ENCODE measurements around the gene TNFAIP8L3.
"Not testable (repeated sequence)": the region's sequence is repeated elsewhere in the genome, so short reads cannot be mapped to it uniquely, and the experiment has no call there.

TNFAIP8L3 gene

DNA sequence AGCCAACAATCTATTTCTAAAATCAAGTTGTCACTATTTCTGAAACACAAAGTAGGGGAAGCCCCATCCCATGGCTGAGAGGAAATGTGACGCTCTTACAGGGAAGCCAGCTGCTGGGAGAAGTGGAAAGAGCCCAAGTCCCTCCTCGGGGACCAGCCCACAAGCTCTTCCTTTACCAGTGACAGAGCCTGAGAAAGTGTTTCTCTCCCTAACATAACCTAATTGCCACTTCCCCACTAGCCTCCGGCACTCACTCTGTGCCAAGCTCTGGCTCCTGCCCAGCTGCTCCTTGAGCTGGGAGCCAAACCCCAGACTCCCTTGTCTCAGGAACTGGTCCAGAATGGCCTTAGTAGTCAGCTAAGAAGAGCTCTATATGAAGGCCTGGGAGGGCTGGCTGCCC is 42.9 kb downstream of the TNFAIP8L3 start:
- no peak for FAIRE-seq

DNA sequence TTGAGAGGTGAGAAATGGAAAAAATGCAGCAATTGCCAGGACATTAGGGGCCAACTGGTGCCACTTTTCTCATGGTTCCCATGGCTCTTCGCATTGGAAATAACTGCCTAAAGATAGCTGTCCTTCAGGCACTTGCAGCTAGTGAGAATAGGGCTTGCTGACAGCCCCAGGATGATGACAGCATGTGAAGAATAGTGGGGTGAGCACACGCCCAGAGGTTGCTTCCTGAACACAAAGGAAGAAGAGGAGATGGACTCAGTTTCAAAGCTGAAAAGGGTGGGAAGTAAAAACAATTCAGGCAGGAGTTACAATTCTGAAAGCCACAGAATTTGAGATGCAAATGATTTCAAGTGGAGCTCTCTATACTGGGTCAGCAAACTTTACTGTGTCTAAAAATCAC is 45.6 kb downstream of the TNFAIP8L3 start:
- FAIRE-seq, result no peak

DNA sequence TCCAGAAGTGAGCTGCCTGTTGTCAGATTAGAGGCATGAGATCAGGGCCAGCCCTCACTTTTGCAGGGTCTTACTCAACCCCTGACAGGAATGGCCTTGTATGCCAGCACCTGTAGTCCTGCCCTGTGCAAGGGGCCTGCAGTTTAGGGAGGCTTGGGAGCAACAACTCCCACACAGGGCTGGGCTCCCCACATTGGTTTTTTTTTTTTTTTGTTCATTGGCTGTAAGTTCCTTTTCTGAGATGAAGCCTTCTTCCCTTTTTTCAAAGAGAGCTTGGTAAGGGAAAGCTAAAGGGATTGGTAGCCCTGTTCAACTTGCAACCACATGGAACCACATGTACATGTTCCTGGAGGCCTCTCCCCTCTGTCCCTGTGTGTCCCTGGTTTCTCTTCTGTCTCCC is 46.4 kb downstream of the TNFAIP8L3 start:
- no peak for FAIRE-seq

DNA sequence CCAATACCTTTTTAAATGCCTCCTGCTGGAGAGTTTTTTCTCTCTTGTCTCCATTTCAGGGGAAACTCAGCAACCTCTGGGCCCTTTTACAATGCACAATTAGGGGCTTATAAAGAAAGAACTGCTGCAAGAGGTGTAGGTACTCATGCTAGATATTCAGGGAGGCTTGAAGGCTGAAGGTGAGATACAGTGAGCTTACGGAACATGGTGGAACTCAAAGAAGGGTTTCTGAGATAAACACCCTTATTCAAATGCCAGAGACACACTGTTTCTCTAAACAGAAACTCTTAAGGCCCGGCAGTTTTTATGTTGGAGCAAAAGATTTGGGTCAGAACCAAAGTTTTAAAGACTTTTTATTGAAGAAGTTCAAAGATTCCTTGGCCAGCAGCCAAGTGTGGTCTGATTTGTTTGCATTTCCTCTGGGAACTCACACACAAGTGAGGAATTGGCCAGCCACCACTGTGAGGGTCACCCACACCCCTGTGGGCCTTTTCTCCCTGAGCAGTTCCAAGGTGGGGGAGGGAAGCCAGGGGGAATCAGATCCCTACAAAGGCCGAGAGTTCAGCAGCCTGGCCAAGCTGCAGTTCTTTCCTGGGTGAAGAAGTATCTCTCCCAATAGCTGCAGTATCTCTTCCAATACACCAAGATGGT is 47.8 kb downstream of the TNFAIP8L3 start:
- no peak for FAIRE-seq

DNA sequence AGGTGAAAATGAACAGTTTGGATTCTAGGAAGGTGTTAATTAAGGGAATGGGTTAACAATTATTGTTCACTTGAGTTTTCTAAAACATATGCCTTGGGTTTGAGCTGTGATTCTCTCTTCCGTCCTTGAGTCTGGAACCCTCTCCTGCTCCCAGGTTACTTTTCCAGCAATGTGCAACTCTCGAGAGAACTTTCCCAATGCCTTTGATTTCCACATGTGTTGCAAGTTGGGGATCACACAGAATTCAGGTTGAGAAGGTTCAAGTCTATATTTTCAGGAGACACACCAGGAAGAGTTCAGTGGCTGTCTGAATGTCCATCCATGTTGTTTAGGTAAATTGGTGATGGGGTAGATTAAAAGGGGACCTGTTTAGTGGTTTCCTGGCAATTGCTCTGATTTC is 48.7 kb downstream of the TNFAIP8L3 start:
- FAIRE-seq, result no peak

DNA sequence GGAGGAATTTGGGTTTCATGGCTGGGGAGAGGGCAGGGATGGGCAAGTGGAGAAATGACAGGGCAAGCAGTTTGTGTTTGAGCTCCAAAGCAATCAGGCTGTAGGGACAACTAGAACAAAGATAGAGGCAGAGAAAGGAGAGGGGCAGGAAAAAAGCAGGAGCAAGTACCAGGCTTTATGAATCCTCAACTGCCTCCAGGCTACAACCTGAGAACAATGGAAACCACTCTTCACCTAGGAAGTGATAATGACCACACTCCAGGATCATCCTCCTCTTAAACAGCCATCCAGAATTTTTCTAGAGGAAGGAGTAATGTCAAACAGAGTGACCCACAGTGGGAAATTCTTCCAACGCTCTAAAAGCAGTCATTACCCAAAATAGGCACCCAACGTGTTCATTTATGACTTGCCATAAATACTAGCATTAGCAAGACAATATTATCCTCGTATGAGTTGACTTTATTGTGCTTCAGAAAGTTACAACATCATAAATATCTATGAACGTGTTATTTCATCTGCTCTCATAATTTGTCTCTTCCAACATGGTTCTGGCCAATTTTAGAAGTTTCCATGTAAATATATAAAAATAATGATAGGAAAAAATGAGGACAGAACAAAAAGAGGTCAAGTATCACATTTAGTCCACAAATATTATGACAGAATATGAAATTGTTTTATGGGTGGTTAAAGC is 50.5 kb downstream of the TNFAIP8L3 start:
- FAIRE-seq, result no peak

DNA sequence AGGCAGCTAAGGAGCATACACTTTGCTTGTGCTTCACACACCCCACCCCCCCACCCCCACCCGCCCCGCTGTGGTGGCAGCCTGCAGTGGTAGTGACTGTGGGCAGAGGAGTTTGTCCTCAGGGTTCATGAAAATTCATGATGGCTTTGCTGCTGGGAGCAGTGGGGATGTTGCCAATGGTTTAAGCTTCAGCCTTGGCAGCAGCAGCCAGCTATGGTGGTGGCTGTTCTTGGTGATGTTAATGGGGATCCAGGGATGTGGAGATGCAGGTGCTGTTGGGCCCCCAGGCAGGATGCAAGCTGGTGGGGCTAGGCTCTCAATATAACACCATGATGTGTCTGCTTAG is 55.8 kb downstream of the TNFAIP8L3 start:
- no peak for FAIRE-seq

DNA sequence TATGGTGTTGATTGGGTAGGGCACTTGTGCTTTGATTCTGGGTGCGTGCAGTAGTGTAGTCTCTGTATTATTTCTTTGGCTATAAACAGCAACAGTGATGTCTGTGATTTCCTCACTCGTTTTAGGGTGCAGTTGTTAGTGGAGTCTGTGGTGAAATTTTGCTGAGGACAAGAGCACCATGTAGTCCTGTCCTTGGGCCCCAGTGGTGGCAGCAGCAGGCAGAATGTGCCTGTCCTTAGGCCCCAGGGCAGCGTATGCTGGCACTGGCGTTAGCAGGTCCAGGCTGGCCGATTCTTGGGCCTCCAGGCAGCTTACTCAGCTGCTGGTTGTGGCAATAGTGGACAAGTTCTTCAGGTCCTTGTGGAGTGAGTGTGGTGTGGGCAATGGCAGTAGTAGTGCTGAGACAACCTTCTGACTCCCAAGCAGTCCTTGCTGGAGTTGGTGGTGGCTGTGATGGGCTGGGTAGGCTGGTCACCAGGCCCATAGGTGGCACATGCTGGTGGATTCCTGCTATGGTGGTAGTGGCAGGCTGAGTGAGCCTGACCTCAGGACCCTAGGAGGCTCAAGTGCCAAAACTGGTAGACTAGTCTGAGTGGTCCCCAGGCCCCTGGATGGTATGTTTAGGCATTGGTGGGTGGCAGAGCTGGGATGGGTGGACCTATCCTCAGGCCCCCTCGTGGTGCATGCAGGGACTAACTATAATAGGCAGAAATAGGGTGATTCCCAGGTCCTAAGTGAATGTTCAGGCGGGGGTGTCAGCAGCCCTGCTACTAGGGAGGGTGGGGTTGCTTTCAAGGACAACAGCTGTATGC is 56.3 kb downstream of the TNFAIP8L3 start:
- no peak for FAIRE-seq

DNA sequence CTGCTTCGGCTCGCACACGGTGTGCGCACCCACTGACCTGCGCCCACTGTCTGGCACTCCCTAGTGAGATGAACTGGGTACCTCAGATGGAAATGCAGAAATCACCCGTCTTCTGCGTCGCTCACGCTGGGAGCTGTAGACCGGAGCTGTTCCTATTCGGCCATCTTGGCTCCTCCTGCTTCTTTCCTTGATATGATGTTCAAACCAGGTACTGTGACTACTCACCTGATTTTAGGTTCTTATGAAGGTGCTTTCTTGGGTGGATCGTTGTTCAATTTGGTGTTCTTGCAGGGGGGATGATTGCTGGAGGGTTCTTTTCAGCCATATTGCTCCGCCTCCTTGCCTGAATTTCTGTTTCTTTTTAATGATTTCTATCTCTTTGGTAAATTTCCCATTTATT is 57.2 kb downstream of the TNFAIP8L3 start:
- FAIRE-seq, result not testable (repeated sequence)

DNA sequence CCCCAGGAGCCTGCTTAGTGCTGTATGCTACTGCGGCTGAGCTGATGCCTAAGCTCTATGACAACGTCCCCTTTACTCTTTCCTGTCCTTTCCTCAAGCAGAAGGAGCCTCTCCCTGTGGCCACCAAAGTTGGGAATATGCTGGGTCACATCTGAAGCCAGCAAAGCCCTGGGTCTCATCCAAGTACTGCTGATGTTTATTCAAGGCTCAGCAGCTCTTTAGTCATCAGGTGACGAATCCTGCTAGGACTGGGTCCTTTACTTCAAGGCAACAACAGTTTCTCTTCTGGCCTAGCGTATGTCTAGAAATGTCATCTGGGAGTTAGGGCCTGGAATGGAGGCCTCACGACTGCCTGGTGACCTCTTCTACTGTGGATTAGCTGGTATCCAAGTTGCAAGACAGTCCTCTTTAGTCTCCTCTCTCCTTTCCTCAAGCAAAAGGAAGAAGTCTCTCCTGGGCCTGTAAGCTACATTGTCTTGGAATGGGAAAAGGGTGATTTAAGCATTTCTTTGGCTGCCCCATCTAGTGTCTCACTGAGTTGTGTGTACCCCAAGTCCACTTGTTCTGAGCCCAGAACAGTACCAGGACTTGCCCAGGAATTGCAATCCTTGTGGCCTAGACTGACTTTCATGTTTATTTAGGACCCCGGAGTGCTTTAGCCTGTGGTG is 63.9 kb downstream of the TNFAIP8L3 start:
- FAIRE-seq, result no peak

DNA sequence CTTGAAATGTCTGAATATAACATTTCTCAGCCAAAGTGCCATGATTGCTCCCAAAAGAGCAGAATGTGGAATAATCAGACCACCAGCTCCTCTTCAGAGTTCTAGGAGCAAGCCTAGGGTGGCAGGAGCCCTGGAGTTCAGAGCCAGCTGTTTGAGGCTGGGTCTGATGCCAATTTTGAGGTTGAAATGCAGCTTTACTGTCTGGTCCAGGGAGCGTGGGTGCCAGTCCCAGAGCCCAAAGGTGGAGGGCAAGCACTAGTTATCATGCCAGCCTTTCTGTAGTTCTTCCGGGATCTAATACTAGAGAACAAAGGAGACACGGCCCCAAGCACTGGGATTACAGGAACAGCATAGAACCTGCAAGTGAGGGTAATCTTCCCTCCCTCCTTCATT is 69.3 kb downstream of the TNFAIP8L3 start:
- no peak for FAIRE-seq

DNA sequence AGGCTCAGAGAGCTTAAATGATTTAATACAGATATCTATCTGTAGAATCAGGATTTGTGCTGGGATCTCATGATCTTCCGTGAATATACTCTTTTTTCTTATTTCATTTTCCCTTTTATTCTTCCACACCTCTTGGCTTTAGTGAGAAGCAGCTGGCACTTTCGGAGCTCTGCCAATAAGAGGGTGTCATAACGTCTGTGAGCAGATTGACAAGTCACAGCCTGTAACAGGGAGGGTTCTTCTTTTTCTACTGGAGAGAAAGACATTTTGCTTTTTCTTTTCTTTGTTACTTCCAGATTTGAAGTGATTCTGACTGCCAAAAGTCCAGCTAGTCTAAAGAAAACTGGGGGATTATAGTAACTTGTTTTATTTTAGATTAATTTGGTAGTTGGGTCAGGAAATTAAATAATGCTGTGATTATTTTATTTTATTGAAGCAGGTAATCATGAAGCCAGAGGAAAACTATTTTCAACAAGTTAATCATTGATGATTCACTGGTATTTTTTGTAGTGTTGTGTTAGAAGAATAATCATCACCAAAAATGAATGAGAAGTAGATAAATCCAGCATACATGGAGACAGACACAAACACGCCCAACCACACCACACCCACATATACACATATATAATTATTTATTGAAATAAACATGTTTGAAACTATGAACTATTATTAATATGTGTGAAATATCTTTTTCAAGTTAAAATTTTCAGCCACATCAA is 69.8 kb downstream of the TNFAIP8L3 start:
- FAIRE-seq, result no peak

DNA sequence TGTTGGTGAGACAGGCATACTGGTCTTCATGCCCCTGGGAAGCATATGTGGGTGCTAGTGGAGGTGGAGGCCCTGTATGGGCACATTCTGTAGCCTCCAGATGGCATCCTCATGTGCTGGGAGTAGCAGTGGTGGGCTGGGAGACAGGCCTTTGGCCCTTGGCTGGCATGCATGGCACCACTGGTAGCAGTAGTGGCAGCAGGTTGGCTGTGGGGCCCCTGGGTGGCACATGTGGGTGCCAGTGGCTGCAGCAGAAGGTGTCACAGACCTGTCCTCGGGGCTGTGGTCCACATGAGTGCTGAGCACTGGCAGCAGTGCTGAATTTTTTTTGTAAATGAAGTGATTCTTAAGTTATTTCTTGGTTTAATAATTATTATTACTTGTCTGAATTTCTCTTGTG is 71.2 kb downstream of the TNFAIP8L3 start:
- FAIRE-seq, result no peak

DNA sequence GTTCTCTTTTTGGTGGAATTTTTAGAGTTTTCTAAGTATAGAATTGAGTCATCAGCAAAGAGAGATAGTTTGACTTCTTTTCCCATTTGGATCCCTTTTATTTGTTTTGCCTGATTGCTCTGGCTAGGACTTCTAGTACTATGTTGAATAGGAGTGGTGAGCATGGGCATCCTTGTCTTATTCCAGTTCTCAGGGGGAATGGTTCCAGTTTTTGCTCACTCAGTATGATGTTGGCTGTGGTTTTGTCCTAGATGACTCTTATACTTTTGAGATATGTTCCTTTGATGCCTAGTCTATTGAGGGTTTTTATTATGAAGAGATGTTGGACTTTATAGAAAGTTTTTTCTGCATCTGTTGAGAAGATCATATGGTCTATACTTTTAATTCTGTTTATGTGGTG is 72.5 kb downstream of the TNFAIP8L3 start:
- no peak for FAIRE-seq

DNA sequence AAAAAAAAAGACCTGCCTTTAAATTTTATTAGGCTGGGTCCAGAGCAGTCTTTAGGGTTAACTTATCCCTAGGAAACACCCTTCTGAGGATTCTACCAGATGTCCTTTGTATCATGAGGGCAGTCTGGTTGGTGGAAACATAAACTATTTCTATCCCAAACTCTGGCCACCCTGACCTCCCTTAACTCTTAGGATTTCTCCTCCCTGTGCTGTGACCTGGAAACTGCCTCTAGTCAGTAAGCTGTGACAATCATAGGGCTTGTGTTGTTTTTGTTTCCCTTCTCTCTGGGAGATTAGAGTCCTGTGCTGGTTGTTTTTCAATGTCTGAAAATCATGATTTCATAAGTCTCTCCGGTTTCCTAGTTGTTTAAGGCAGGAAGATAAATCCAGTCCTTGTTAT is 78.1 kb downstream of the TNFAIP8L3 start:
- FAIRE-seq, result no peak

DNA sequence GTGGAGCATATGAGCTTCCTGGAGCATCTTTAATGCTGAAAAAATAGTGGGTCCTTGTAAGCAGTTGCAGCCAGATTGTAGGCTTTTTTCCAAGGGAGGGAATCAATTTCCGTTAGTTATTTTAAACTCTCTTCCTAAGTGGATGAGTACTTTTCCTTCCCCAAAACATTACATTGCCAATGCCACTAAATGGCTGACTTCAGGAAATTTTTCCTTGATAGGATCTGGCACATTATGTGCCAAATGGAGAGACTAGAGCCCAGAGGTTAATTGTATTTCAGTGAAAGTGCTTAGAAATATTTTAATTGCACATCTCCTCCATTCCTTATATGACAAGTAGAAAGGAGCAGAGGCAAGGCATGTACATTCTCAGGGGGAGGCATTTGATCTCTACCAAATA is 83.5 kb downstream of the TNFAIP8L3 start:
- FAIRE-seq, result no peak

DNA sequence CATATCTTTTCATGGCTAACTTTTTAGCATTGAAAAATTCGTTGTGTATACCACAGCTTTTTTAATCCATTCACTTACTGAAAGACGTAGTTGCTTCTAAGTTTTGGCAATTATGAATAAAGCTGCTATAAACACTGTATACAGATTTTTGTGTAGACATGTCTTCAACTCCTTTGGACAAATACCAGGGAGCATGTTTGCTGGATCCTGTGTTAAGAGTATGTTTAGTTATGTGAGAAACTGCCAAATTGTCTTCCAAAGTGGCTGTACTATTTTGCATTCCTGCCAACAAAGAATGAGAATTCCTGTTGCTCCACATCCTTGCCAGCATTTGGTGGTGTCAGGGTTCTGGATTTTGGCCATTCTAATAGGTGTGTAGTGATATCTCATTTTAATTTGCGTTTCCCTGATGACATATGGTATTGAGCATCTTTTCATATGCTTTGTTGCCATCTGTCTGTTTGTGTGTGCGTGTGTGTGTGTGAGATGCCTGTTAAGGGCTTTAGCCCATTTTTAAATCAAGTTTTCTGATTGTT is 87.5 kb downstream of the TNFAIP8L3 start:
- no peak for FAIRE-seq
